MM.1S (cell line): ENCODE data around the gene CETN1.

Experiments
- EZH2 ChIP-seq: fragments of 300-600 bp; sonication (generic); optimal IDR thresholded peaks from 2 replicates; pipeline ENCODE3; 2017; ENCODE audit warnings: low read depth, mild to moderate bottlenecking, antibody characterized with exemption, low read length, mixed read lengths
- TF ChIP-seq, protein P1 (sequence below): fragments of 300-600 bp; sonication (generic); IDR thresholded peaks from 2 replicates; pipeline ENCODE4 v1.5.1; 2016; ENCODE audit warnings: antibody characterized with exemption, low read length, mixed read lengths

DNA sequence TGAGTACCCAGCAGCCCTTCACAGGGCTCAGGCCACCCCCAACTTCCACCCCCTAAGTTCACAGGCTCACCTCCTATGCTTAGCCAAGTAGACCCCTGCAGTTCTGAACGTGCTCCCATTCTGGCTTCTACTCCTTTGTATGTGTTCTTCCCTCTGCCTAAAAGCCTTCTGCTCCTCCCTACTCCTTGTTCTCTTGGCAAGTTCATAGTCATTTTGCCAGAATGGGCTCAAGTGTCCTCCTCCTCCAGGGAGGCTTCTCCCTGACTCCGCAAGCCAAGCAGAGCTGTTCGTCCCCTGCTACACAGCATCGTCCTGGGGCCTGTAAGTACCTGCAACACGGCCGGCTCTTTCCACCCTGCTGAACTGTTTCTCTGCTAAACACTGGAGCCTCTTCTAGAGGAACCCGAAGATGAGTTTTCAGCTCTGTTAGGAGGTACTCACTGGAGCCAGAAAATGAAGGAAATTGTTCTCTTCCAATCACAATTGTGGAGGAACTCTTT, 14.6 kb upstream of the CETN1 start:
- no peak for TF ChIP-seq EZH2
- TF ChIP-seq, protein P1, sequence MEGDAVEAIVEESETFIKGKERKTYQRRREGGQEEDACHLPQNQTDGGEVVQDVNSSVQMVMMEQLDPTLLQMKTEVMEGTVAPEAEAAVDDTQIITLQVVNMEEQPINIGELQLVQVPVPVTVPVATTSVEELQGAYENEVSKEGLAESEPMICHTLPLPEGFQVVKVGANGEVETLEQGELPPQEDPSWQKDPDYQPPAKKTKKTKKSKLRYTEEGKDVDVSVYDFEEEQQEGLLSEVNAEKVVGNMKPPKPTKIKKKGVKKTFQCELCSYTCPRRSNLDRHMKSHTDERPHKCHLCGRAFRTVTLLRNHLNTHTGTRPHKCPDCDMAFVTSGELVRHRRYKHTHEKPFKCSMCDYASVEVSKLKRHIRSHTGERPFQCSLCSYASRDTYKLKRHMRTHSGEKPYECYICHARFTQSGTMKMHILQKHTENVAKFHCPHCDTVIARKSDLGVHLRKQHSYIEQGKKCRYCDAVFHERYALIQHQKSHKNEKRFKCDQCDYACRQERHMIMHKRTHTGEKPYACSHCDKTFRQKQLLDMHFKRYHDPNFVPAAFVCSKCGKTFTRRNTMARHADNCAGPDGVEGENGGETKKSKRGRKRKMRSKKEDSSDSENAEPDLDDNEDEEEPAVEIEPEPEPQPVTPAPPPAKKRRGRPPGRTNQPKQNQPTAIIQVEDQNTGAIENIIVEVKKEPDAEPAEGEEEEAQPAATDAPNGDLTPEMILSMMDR: no peak
